ENCODE results near the gene LGR5.

GRCh38 chr12:71625476-71625875 lies 185.9 kb downstream of the LGR5 start:
- TF ChIP-seq FOXM1 (IDR thresholded peaks at IDR 0.05; ENCODE audit: borderline replicate concordance, low read depth) (no peak), TCF12 (IDR thresholded peaks at IDR 0.05; ENCODE audit: low read depth) (no peak), YY1 (IDR thresholded peaks at IDR 0.05; ENCODE audit: low read depth) (no peak), TAF1 (IDR thresholded peaks at IDR 0.05; ENCODE audit: low read depth) (no peak), EGR1 (IDR thresholded peaks at IDR 0.05) (no peak), TEAD4 (IDR thresholded peaks at IDR 0.05) (no peak), USF1 (IDR thresholded peaks at IDR 0.05) (no peak), CEBPB (IDR thresholded peaks at IDR 0.05) (no peak), EP300 (IDR thresholded peaks at IDR 0.05; ENCODE audit: borderline replicate concordance) (no peak), RAD21 (IDR thresholded peaks at IDR 0.05; ENCODE audit: low read depth) (no peak), ZBTB7A (IDR thresholded peaks at IDR 0.05; ENCODE audit: low read depth) (no peak), MAX (IDR thresholded peaks at IDR 0.05) (no peak), NFIC (IDR thresholded peaks at IDR 0.05) (no peak)
